Stimulated activated naive B cell treated with anti-CD40 and anti-IgM and Interleukin-4, amounts not matched to agents 10 μg/mL and 1 μg/mL and 100 μg/mL, for 72 hours (primary cell): ENCODE results near the gene GJB3.

Experiments used
- ATAC-seq, 2 donors: fragments of 150-1000 bp; cut with Tn5 transposase; replicated peaks; 2 replicates each; pipeline ENCODE4 v1.10.0; 2021; ENCODE audit warnings: moderate library complexity in 1 of 2
- DNase-seq: peaks from one replicate; pipeline ENCODE4 v3.0.0; 2021
- H3K27ac Mint-ChIP-seq: one replicate; pipeline ENCODE4 v1.8.0; 2022; ENCODE audit warnings: mild to moderate bottlenecking, mixed read lengths
- H3K27me3 Mint-ChIP-seq, 2 donors: one replicate each; pipeline ENCODE4 v1.8.0; 2022; ENCODE audit warnings: mixed read lengths in 2 of 2
- H3K36me3 Mint-ChIP-seq, 2 donors: one replicate each; pipeline ENCODE4 v1.8.0; 2022; ENCODE audit warnings: mixed read lengths in 2 of 2, mild to moderate bottlenecking in 1 of 2
- H3K4me1 Mint-ChIP-seq, 2 donors: one replicate each; pipeline ENCODE4 v1.8.0; 2022; ENCODE audit warnings: mixed read lengths in 2 of 2, mild to moderate bottlenecking in 1 of 2
- H3K4me3 Mint-ChIP-seq, 2 donors: one replicate each; pipeline ENCODE4 v1.8.0; 2022; ENCODE audit warnings: mild to moderate bottlenecking in 2 of 2, mixed read lengths in 2 of 2, moderate library complexity in 1 of 2
- H3K9me3 Mint-ChIP-seq, 2 donors: one replicate each; pipeline ENCODE4 v1.8.0; 2022; ENCODE audit warnings: mixed read lengths in 2 of 2, mild to moderate bottlenecking in 1 of 2

GJB3 gene

GRCh38 chr1:34750610-34751009 lies 30.4 kb upstream of the GJB3 start:
- Mint-ChIP-seq H3K27ac (no peak overlapping the region), H3K36me3 (no peaks in the 10 kb centered on the region), H3K9me3 (peaks cover 3% of the 10 kb centered on the region in 2 donors), H3K4me1 (no peaks in the 10 kb centered on the region), H3K27me3 (peaks cover 14 to 25% of the 10 kb centered on the region in 2 donors), H3K4me3 (no peak overlapping the region)
- no peak for ATAC-seq
- DNase-seq, result no peak

GRCh38 chr1:34753163-34753562 lies 27.9 kb upstream of the GJB3 start:
- no peaks in the 10 kb centered on the region for H3K36me3 Mint-ChIP-seq
- peaks cover 3% of the 10 kb centered on the region in 2 donors for H3K9me3 Mint-ChIP-seq
- ATAC-seq, result no peak
- no peak overlapping the region for H3K27ac Mint-ChIP-seq
- H3K4me1 Mint-ChIP-seq, result no peaks in the 10 kb centered on the region
- peaks cover 2 to 13% of the 10 kb centered on the region in 2 donors for H3K27me3 Mint-ChIP-seq
- H3K4me3 Mint-ChIP-seq, result no peak overlapping the region
- DNase-seq, result no peak

GRCh38 chr1:34754964-34755637 lies 25.9 kb upstream of the GJB3 start, which contains the start of gene GJB5:
Gene GJB5 (plus strand): TSS chr1:34755047. CDS start chr1:34757331, 2,284 bp downstream.
- ATAC-seq, result no peak

GRCh38 chr1:34755961-34756360 lies 25.1 kb upstream of the GJB3 start:
- no peaks in the 10 kb centered on the region for H3K4me1 Mint-ChIP-seq
- H3K36me3 Mint-ChIP-seq, result no peaks in the 10 kb centered on the region
- H3K27me3 Mint-ChIP-seq, result peaks cover 5 to 10% of the 10 kb centered on the region in 2 donors
- H3K27ac Mint-ChIP-seq, result no peak overlapping the region
- peaks cover 3% of the 10 kb centered on the region in 2 donors for H3K9me3 Mint-ChIP-seq
- no peak for ATAC-seq
- H3K4me3 Mint-ChIP-seq, result no peak overlapping the region
- no peak for DNase-seq

More at GRCh38 chr1:34754964-34755637, 25.9 kb upstream of the GJB3 start, which contains the start of gene GJB5:
- Mint-ChIP-seq H3K36me3 (no peaks in the 10 kb centered on the region), H3K4me3 (no peak within 1 kb of the TSS), H3K9me3 (peaks cover 3% of the 10 kb centered on the region in 2 donors), H3K4me1 (no peaks in the 10 kb centered on the region), H3K27me3 (peaks cover 5 to 10% of the 10 kb centered on the region in 2 donors), H3K27ac (no peak within 1 kb of the TSS)
- no peak for DNase-seq

GRCh38 chr1:34757386-34757785 lies 23.6 kb upstream of the GJB3 start:
- no peaks in the 10 kb centered on the region for H3K36me3 Mint-ChIP-seq
- no peak overlapping the region for H3K4me3 Mint-ChIP-seq
- H3K4me1 Mint-ChIP-seq, result no peaks in the 10 kb centered on the region
- H3K9me3 Mint-ChIP-seq, result peaks cover 3% of the 10 kb centered on the region in 2 donors
- DNase-seq (no peak), ATAC-seq (no peak)
- no peak overlapping the region for H3K27ac Mint-ChIP-seq
- H3K27me3 Mint-ChIP-seq, result peaks cover 10% of the 10 kb centered on the region in 2 donors

GRCh38 chr1:34758751-34759150 lies 22.3 kb upstream of the GJB3 start:
- Mint-ChIP-seq H3K4me1 (no peaks in the 10 kb centered on the region), H3K4me3 (no peak overlapping the region), H3K27ac (no peak overlapping the region), H3K36me3 (no peaks in the 10 kb centered on the region), H3K27me3 (peaks cover 16 to 20% of the 10 kb centered on the region in 2 donors), H3K9me3 (peaks cover 0 to 1% of the 10 kb centered on the region in 2 donors)
- ATAC-seq (no peak), DNase-seq (no peak)

GRCh38 chr1:34759503-34760357 lies 21.3 kb upstream of the GJB3 start, which contains the start of gene GJB4:
Gene GJB4 (plus strand): TSS chr1:34759740. CDS start chr1:34761255, 1,515 bp downstream.
- peaks cover 14 to 20% of the 10 kb centered on the region in 2 donors for H3K27me3 Mint-ChIP-seq
- H3K27ac Mint-ChIP-seq, result peak within 1 kb of the TSS; percentile 21
- DNase-seq (no peak), ATAC-seq (no peak)
- H3K9me3 Mint-ChIP-seq, result no peaks in the 10 kb centered on the region
- H3K4me1 Mint-ChIP-seq, result no peaks in the 10 kb centered on the region
- no peak within 1 kb of the TSS for H3K4me3 Mint-ChIP-seq
- H3K36me3 Mint-ChIP-seq, result no peaks in the 10 kb centered on the region

GRCh38 chr1:34761176-34761761 lies 19.7 kb upstream of the GJB3 start:
- no peak for ATAC-seq
- DNase-seq, result no peak
- Mint-ChIP-seq H3K4me3 (no peak overlapping the region), H3K27ac (no peak overlapping the region), H3K27me3 (peaks cover 14 to 20% of the 10 kb centered on the region in 2 donors), H3K4me1 (no peaks in the 10 kb centered on the region), H3K9me3 (no peaks in the 10 kb centered on the region), H3K36me3 (no peaks in the 10 kb centered on the region)

- H3K4me1 Mint-ChIP-seq, result no peaks in the 10 kb centered on the region
- ATAC-seq (no peak), DNase-seq (no peak)
- no peak overlapping the region for H3K27ac Mint-ChIP-seq
- no peaks in the 10 kb centered on the region for H3K36me3 Mint-ChIP-seq
- no peak overlapping the region for H3K4me3 Mint-ChIP-seq
- H3K27me3 Mint-ChIP-seq, result peaks cover 14 to 20% of the 10 kb centered on the region in 2 donors
- H3K9me3 Mint-ChIP-seq, result no peaks in the 10 kb centered on the region
These were observed 19.2 kb upstream of the GJB3 start for GRCh38 chr1:34761776-34762307.

GRCh38 chr1:34762474-34763141 lies 18.4 kb upstream of the GJB3 start:
- Mint-ChIP-seq H3K27ac (no peak overlapping the region), H3K36me3 (no peaks in the 10 kb centered on the region), H3K4me3 (no peak overlapping the region), H3K4me1 (no peaks in the 10 kb centered on the region), H3K9me3 (no peaks in the 10 kb centered on the region), H3K27me3 (peaks cover 14 to 20% of the 10 kb centered on the region in 2 donors)
- ATAC-seq (no peak), DNase-seq (no peak)

- Mint-ChIP-seq H3K4me1 (no peaks in the 10 kb centered on the region), H3K27me3 (peaks cover 14 to 20% of the 10 kb centered on the region in 2 donors)
- no peak for ATAC-seq
These were observed 17.8 kb upstream of the GJB3 start for GRCh38 chr1:34763142-34763781.

GRCh38 chr1:34768856-34769255 lies 12.2 kb upstream of the GJB3 start:
- ATAC-seq (no peak), DNase-seq (no peak)
- Mint-ChIP-seq H3K4me3 (no peak overlapping the region), H3K27me3 (no peaks in the 10 kb centered on the region), H3K27ac (no peak overlapping the region), H3K36me3 (no peaks in the 10 kb centered on the region), H3K9me3 (no peaks in the 10 kb centered on the region), H3K4me1 (no peaks in the 10 kb centered on the region)

More at GRCh38 chr1:34763142-34763781, 17.8 kb upstream of the GJB3 start:
- H3K4me3 Mint-ChIP-seq, result no peak overlapping the region
- no peak overlapping the region for H3K27ac Mint-ChIP-seq
- no peaks in the 10 kb centered on the region for H3K9me3 Mint-ChIP-seq
- DNase-seq, result no peak
- no peaks in the 10 kb centered on the region for H3K36me3 Mint-ChIP-seq

GRCh38 chr1:34770891-34771504 lies 10.0 kb upstream of the GJB3 start:
- no peaks in the 10 kb centered on the region for H3K27me3 Mint-ChIP-seq
- DNase-seq (no peak), ATAC-seq (no peak)
- no peak overlapping the region for H3K27ac Mint-ChIP-seq
- H3K36me3 Mint-ChIP-seq, result no peaks in the 10 kb centered on the region
- no peak overlapping the region for H3K4me3 Mint-ChIP-seq
- H3K9me3 Mint-ChIP-seq, result no peaks in the 10 kb centered on the region
- H3K4me1 Mint-ChIP-seq, result no peaks in the 10 kb centered on the region
